Smooth muscle cell (in vitro differentiated cells): ENCODE measurements around the gene CLDN34. TPM values are rescaled to one million over a fixed set of nuclear protein-coding genes. Genes with fewer than 3 reads are reported as not detected.

Experiments
- DNase-seq: peaks from one replicate; lab custom pipeline; 2025; ENCODE audit not compliant: unreplicated experiment; lab: John Stamatoyannopoulos, UW
- H2AFZ ChIP-seq: fragments of 200-600 bp; sonication (generic); 2 replicates; pipeline ENCODE4 v1.6.0; 2016; ENCODE audit warnings: antibody characterized with exemption, low read depth, mild to moderate bottlenecking
- H3F3A ChIP-seq: fragments of 200-600 bp; sonication (generic); 2 replicates; pipeline ENCODE4 v1.6.0; 2017; ENCODE audit warnings: antibody characterized with exemption, low read depth
- H3K27ac ChIP-seq: fragments of 200-600 bp; sonication (generic); 2 replicates; pipeline ENCODE4 v1.5.1; 2016; ENCODE audit warnings: low read depth, mild to moderate bottlenecking
- H3K27me3 ChIP-seq: fragments of 200-600 bp; sonication (generic); 2 replicates; pipeline ENCODE4 v1.6.1; 2016; ENCODE audit warnings: low read depth, mild to moderate bottlenecking
- H3K36me3 ChIP-seq: fragments of 200-600 bp; sonication (generic); 2 replicates; pipeline ENCODE4 v1.5.1; 2016; ENCODE audit warnings: low read depth
- H3K4me1 ChIP-seq: fragments of 200-600 bp; sonication (generic); 2 replicates; pipeline ENCODE4 v1.5.1; 2016; ENCODE audit warnings: low read depth
- H3K4me2 ChIP-seq: fragments of 200-600 bp; sonication (generic); 2 replicates; pipeline ENCODE4 v1.6.0; 2016; ENCODE audit warnings: mild to moderate bottlenecking
- H3K4me3 ChIP-seq: fragments of 200-600 bp; sonication (generic); 2 replicates; pipeline ENCODE4 v1.5.1; 2016; ENCODE audit warnings: mild to moderate bottlenecking
- H3K79me2 ChIP-seq: fragments of 200-600 bp; sonication (generic); 2 replicates; pipeline ENCODE4 v1.6.0; 2016; ENCODE audit warnings: low read depth, mild to moderate bottlenecking
- H3K9ac ChIP-seq: fragments of 200-600 bp; sonication (generic); 2 replicates; pipeline ENCODE4 v1.6.0; 2016; ENCODE audit warnings: low read depth
- H3K9me3 ChIP-seq: fragments of 200-600 bp; sonication (generic); replicated peaks from 2 replicates; pipeline ENCODE4 v1.5.1; 2016; ENCODE audit warnings: low read depth
- H4K20me1 ChIP-seq: fragments of 200-600 bp; sonication (generic); 2 replicates; pipeline ENCODE4 v1.6.0; 2016; ENCODE audit warnings: low read depth
- CTCF ChIP-seq: fragments of 200-600 bp; sonication (generic); IDR thresholded peaks from 2 replicates; pipeline ENCODE4 v1.5.1; 2017; ENCODE audit warnings: borderline replicate concordance, mild to moderate bottlenecking, antibody characterized with exemption; ENCODE audit not compliant: insufficient read depth, poor library complexity, severe bottlenecking
- WGBS: methylation state at CpG from one replicate; pipeline ENCODE4 v1.1.7; 2016; ENCODE audit warnings: low lambda C conversion rate; 5-methylcytosine and 5-hydroxymethylcytosine counted together
- polyA plus RNA-seq: library from polyadenylated mRNA; unstranded; fragments of >200 nt; fragmentation: Nextera tagmentation; extraction: Ambion mirVana; gene quantifications from 2 replicates; pipeline ENCODE4 v1.2.1, GENCODE V29; 2016
- total RNA-seq: library from RNA; depleted of rRNA; stranded (reverse); fragments of >200 nt; gene quantifications from 2 replicates; pipeline ENCODE4 v1.2.3, GENCODE V29; 2014

Gene CLDN34, protein sequence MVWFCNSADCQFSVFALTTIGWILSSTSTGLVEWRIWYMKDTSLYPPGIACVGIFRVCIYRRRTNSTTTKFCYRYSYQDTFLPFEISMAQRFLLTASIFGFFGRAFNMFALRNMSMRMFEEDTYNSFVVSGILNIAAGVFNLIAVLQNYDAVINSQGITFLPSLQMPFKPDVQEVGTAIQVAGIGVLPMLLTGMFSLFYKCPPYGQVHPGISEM
- 1.0 TPM in 1 of 2 replicates, not detected in the other for total RNA-seq
- not detected in 2 replicates for polyA plus RNA-seq

GRCh38 chrX:9966775-9967408, at the start of gene CLDN34:
CLDN34 (plus strand) TSS chrX:9967358; CDS start chrX:9967358, 0 bp downstream.
- Histone ChIP-seq H2AFZ (no peak within 1 kb of the TSS), H4K20me1 (no peaks in the 10 kb centered on the region), H3K36me3 (no peaks in the 10 kb centered on the region), H3K27me3 (no peaks in the 10 kb centered on the region), H3F3A (no peaks in the 10 kb centered on the region), H3K4me2 (no peak within 1 kb of the TSS), H3K4me3 (no peak within 1 kb of the TSS), H3K9me3 (no peaks in the 10 kb centered on the region), H3K79me2 (no peaks in the 10 kb centered on the region), H3K4me1 (no peaks in the 10 kb centered on the region), H3K27ac (no peak within 1 kb of the TSS), H3K9ac (no peak within 1 kb of the TSS)
- 89% methylated on average over 16 of the region's 16 CpGs for WGBS
- no peak for TF ChIP-seq CTCF
- no peak for DNase-seq

DNA sequence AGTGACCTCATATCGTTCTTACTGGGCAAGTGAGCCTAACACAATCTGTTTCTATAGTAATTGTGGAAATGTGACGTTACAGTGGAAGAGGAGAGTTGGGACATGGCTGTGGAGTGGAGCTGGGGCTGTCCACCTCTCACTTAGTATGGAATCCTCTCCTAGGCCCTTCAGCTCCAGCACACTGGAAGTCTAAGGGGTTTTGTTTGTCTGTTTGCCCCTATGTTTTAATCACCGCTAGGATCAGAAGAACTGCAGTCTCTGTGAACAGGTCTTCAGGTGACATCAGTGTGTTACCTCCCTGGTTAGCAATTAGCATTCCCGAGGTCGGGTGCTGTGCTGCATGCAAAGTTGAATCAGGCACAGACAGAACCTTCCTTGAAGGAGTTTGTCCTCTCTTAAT, 49.3 kb upstream of the CLDN34 start:
- Histone ChIP-seq H3K4me3 (no peak overlapping the region), H3K27ac (no peak overlapping the region), H3K4me1 (no peaks in the 10 kb centered on the region), H3K9me3 (no peaks in the 10 kb centered on the region), H3K79me2 (no peaks in the 10 kb centered on the region), H3F3A (no peaks in the 10 kb centered on the region), H3K9ac (no peak overlapping the region), H3K27me3 (no peaks in the 10 kb centered on the region), H3K36me3 (no peaks in the 10 kb centered on the region), H4K20me1 (no peaks in the 10 kb centered on the region), H2AFZ (no peak overlapping the region), H3K4me2 (no peak overlapping the region)
- no peak for DNase-seq
- WGBS = 68% methylated on average over 5 of the region's 5 CpGs
- TF ChIP-seq CTCF = no peak

- WGBS = 71% methylated on average over 3 of the region's 3 CpGs
- Histone ChIP-seq H3K9ac (no peak overlapping the region), H3K27ac (no peak overlapping the region), H3K9me3 (no peaks in the 10 kb centered on the region), H3K36me3 (no peaks in the 10 kb centered on the region), H3K4me2 (no peak overlapping the region), H3K27me3 (no peaks in the 10 kb centered on the region), H3K4me1 (no peaks in the 10 kb centered on the region), H2AFZ (no peak overlapping the region), H3K4me3 (no peak overlapping the region), H3F3A (no peaks in the 10 kb centered on the region), H3K79me2 (no peaks in the 10 kb centered on the region), H4K20me1 (no peaks in the 10 kb centered on the region)
- DNase-seq = no peak
- TF ChIP-seq CTCF = no peak
Measured at GRCh38 chrX:9919632-9920172, 47.5 kb upstream of the CLDN34 start.

- Histone ChIP-seq H3K27ac (no peak overlapping the region), H3K9ac (no peak overlapping the region), H3K36me3 (no peaks in the 10 kb centered on the region), H2AFZ (no peak overlapping the region), H3K27me3 (no peaks in the 10 kb centered on the region), H3K4me2 (no peak overlapping the region), H3K9me3 (no peaks in the 10 kb centered on the region), H3K4me1 (no peaks in the 10 kb centered on the region), H3K4me3 (no peak overlapping the region), H3F3A (no peaks in the 10 kb centered on the region), H3K79me2 (no peaks in the 10 kb centered on the region), H4K20me1 (peaks cover 4% of the 10 kb centered on the region)
- WGBS = 73% methylated on average over 5 of the region's 5 CpGs
- TF ChIP-seq CTCF = no peak
- DNase-seq = no peak
Measured at GRCh38 chrX:9921407-9921806, 45.8 kb upstream of the CLDN34 start.
